Ectodermal cell (in vitro differentiated cells): ENCODE measurements around the gene RSPH10B2. TPM values are rescaled to one million over a fixed set of nuclear protein-coding genes. Genes with fewer than 3 reads are reported as not detected.
"Not testable (repeated sequence)": the region's sequence is repeated elsewhere in the genome, so short reads cannot be mapped to it uniquely, and the experiment has no call there.

Experiments
- H3K27ac ChIP-seq: 2 replicates; pipeline ENCODE4 v1.7.0; 2013; ENCODE audit warnings: mild to moderate bottlenecking, low read depth, low read length; ENCODE audit not compliant: insufficient read depth, poor library complexity, severe bottlenecking
- H3K27me3 ChIP-seq: 2 replicates; pipeline ENCODE4 v1.7.0; 2013; ENCODE audit warnings: mild to moderate bottlenecking, low read length; ENCODE audit not compliant: insufficient read depth, control insufficient read depth, poor library complexity, severe bottlenecking
- H3K36me3 ChIP-seq: one replicate; pipeline ENCODE4 v1.7.0; 2013; ENCODE audit warnings: low read length; ENCODE audit not compliant: control insufficient read depth, insufficient read depth
- H3K4me1 ChIP-seq: one replicate; pipeline ENCODE4 v1.7.0; 2013; ENCODE audit warnings: low read length; ENCODE audit not compliant: control insufficient read depth, insufficient read depth
- H3K4me3 ChIP-seq: 2 replicates; pipeline ENCODE4 v1.7.0; 2013; ENCODE audit warnings: low read depth, low read length, control low read depth; ENCODE audit not compliant: insufficient read depth
- H3K9me3 ChIP-seq: 2 replicates; pipeline ENCODE4 v1.7.0; 2013; ENCODE audit warnings: mild to moderate bottlenecking, low read length, moderate library complexity; ENCODE audit not compliant: control insufficient read depth
- WGBS, 2 experiments: methylation state at CpG; one replicate each; pipeline ENCODE4 v1.1.7; 2013; ENCODE audit warnings: missing lambda C conversion rate in 2 of 2; 5-methylcytosine and 5-hydroxymethylcytosine counted together
- polyA plus RNA-seq, 4 experiments: library from polyadenylated mRNA; stranded (reverse); fragments of 50-300 nt; gene quantifications; one replicate each; pipeline ENCODE4 v1.2.3, GENCODE V29; 2013

The RSPH10B2 gene
- 0.61 TPM for polyA plus RNA-seq (2013, experiment 1 of 4)
- polyA plus RNA-seq (2013, experiment 2 of 4) = 0.41 TPM
- polyA plus RNA-seq (2013, experiment 3 of 4) = 0.27 TPM
- not detected for polyA plus RNA-seq (2013, experiment 4 of 4)

- not testable (repeated sequence) for H3K27me3 ChIP-seq, H3K4me3 ChIP-seq, H3K4me1 ChIP-seq, H3K36me3 ChIP-seq, H3K9me3 ChIP-seq, H3K27ac ChIP-seq
- WGBS, 2 experiments = 3 to 6% methylated on average over 20 to 24 of the region's 38 CpGs
These were observed at the start of gene RSPH10B2 for GRCh38 chr7:6753964-6754363. Gene RSPH10B2 (plus strand): TSS chr7:6754103. CDS start chr7:6757678, 3,575 bp downstream.

GRCh38 chr7:6705959-6706665 is 47.8 kb upstream of the RSPH10B2 start:
- no peaks in the 10 kb centered on the region for H3K9me3 ChIP-seq

GRCh38 chr7:6706666-6707407 is 47.1 kb upstream of the RSPH10B2 start, which contains the start of gene ZNF12:
Gene ZNF12 (minus strand): TSS chr7:6706947. CDS start chr7:6705173, 1,774 bp downstream.
- Histone ChIP-seq H3K27me3 (peaks cover 13% of the 10 kb centered on the region), H3K9me3 (no peaks in the 10 kb centered on the region), H3K4me1 (peaks cover 3% of the 10 kb centered on the region), H3K27ac (peak within 1 kb of the TSS; percentile 45), H3K36me3 (peaks cover 28% of the 10 kb centered on the region), H3K4me3 (peak within 1 kb of the TSS; percentile 92)
- WGBS, 2 experiments = 5 to 6% methylated on average over 65 of the region's 65 CpGs

More at GRCh38 chr7:6705959-6706665, 47.8 kb upstream of the RSPH10B2 start:
- H3K36me3 ChIP-seq = peaks cover 32% of the 10 kb centered on the region
- peak overlapping the region; percentile 45 for H3K27ac ChIP-seq
- 1 to 2% methylated on average over 47 of the region's 47 CpGs for WGBS, 2 experiments
- peaks cover 11% of the 10 kb centered on the region for H3K27me3 ChIP-seq
- H3K4me1 ChIP-seq = peaks cover 3% of the 10 kb centered on the region
- peak overlapping the region; percentile 92 for H3K4me3 ChIP-seq

- no peak overlapping the region for H3K4me3 ChIP-seq
- peaks cover 19% of the 10 kb centered on the region for H3K36me3 ChIP-seq
- no peaks in the 10 kb centered on the region for H3K9me3 ChIP-seq
- peaks cover 13% of the 10 kb centered on the region for H3K27me3 ChIP-seq
- H3K4me1 ChIP-seq = peaks cover 3% of the 10 kb centered on the region
- WGBS, 2 experiments = 91 to 92% methylated on average over 3 of the region's 3 CpGs
- no peak overlapping the region for H3K27ac ChIP-seq
These were observed 45.6 kb upstream of the RSPH10B2 start for GRCh38 chr7:6708304-6708703.

GRCh38 chr7:6709808-6710207 is 44.1 kb upstream of the RSPH10B2 start:
- H3K36me3 ChIP-seq = peaks cover 4% of the 10 kb centered on the region
- no peak overlapping the region for H3K27ac ChIP-seq
- peaks cover 3% of the 10 kb centered on the region for H3K4me1 ChIP-seq
- 88 to 91% methylated on average over 6 of the region's 6 CpGs for WGBS, 2 experiments
- no peaks in the 10 kb centered on the region for H3K9me3 ChIP-seq
- peaks cover 13% of the 10 kb centered on the region for H3K27me3 ChIP-seq
- no peak overlapping the region for H3K4me3 ChIP-seq

GRCh38 chr7:6714360-6714759 is 39.5 kb upstream of the RSPH10B2 start:
- WGBS, 2 experiments = 83 to 87% methylated on average over 5 of the region's 5 CpGs
- H3K27ac ChIP-seq = no peak overlapping the region
- H3K36me3 ChIP-seq = no peaks in the 10 kb centered on the region
- no peaks in the 10 kb centered on the region for H3K4me1 ChIP-seq
- no peaks in the 10 kb centered on the region for H3K9me3 ChIP-seq
- peaks cover 10% of the 10 kb centered on the region for H3K27me3 ChIP-seq
- no peak overlapping the region for H3K4me3 ChIP-seq

- H3K4me1 ChIP-seq, H3K27me3 ChIP-seq, H3K27ac ChIP-seq, H3K9me3 ChIP-seq, H3K4me3 ChIP-seq, H3K36me3 ChIP-seq: not testable (repeated sequence)
- 85% methylated on average over 8 to 9 of the region's 9 CpGs for WGBS, 2 experiments
These were observed 38.0 kb upstream of the RSPH10B2 start for GRCh38 chr7:6715898-6716297.

GRCh38 chr7:6718124-6718523 is 35.8 kb upstream of the RSPH10B2 start:
- Histone ChIP-seq H3K27ac (no peak overlapping the region), H3K27me3 (no peaks in the 10 kb centered on the region), H3K4me1 (no peaks in the 10 kb centered on the region), H3K4me3 (no peak overlapping the region), H3K36me3 (no peaks in the 10 kb centered on the region), H3K9me3 (no peaks in the 10 kb centered on the region)
- WGBS, 2 experiments = 70 to 76% methylated on average over 6 of the region's 6 CpGs

GRCh38 chr7:6724351-6724750 is 29.6 kb upstream of the RSPH10B2 start:
- H3K4me3 ChIP-seq, H3K4me1 ChIP-seq, H3K9me3 ChIP-seq, H3K36me3 ChIP-seq, H3K27me3 ChIP-seq, H3K27ac ChIP-seq: not testable (repeated sequence)
- 87 to 98% methylated on average over 4 of the region's 4 CpGs for WGBS, 2 experiments

GRCh38 chr7:6725003-6725402 is 28.9 kb upstream of the RSPH10B2 start:
- Histone ChIP-seq H3K36me3 (no peaks in the 10 kb centered on the region), H3K4me1 (no peaks in the 10 kb centered on the region), H3K4me3 (no peak overlapping the region), H3K27ac (no peak overlapping the region), H3K9me3 (no peaks in the 10 kb centered on the region), H3K27me3 (no peaks in the 10 kb centered on the region)
- 91 to 93% methylated on average over 10 of the region's 10 CpGs for WGBS, 2 experiments
